Esophagus squamous epithelium (tissue), 5 donors: Measurements from ENCODE around the gene TRPC3. TPM values are rescaled to one million over a fixed set of nuclear protein-coding genes. Genes with fewer than 3 reads are reported as not detected.

Experiments used
- DNase-seq: peaks from one replicate; lab custom pipeline; 2025; lab: John Stamatoyannopoulos, UW
- H3K27ac ChIP-seq, 4 donors: fragments of 200-600 bp; sonication (generic); one replicate each; pipeline ENCODE4 v1.5.1; 2016 to 2019; ENCODE audit warnings: mild to moderate bottlenecking in 1 of 4
- H3K27me3 ChIP-seq, 4 donors: fragments of 200-600 bp; sonication (generic); 1 replicate in 3 of 4; 2 replicates in 1 of 4; pipeline versions ENCODE4 v1.5.1 to v1.6.0; 2017 to 2021; ENCODE audit warnings: antibody characterized with exemption in 1 of 4
- H3K36me3 ChIP-seq, 3 donors: fragments of 200-600 bp; sonication (generic); one replicate each; pipeline ENCODE4 v1.5.1; 2016 to 2019
- H3K4me1 ChIP-seq, 3 donors: fragments of 200-600 bp; sonication (generic); one replicate each; pipeline ENCODE4 v1.5.1; 2017 to 2019
- H3K4me3 ChIP-seq, 4 donors: fragments of 200-600 bp; sonication (generic); 1 replicate in 3 of 4; 2 replicates in 1 of 4; pipeline ENCODE4 v1.5.1; 2016 to 2019; ENCODE audit warnings: mild to moderate bottlenecking in 2 of 4, moderate library complexity in 1 of 4
- H3K9me3 ChIP-seq, 3 donors: fragments of 200-600 bp; sonication (generic); one replicate each; pipeline ENCODE4 v1.5.1; 2016 to 2019
- CTCF ChIP-seq, 6 experiments: fragments of 450-650 bp in 4 of 6; fragments of 200-600 bp in 2 of 6; sonication (generic) in 2 of 6; IDR thresholded peaks; one replicate each; pipeline ENCODE4 v1.5.1; 2016 to 2019; ENCODE audit warnings: antibody characterized with exemption in 6 of 6, mild to moderate bottlenecking in 4 of 6, moderate library complexity in 4 of 6
- POLR2A ChIP-seq, 4 donors: fragments of 450-650 bp; IDR thresholded peaks; one replicate each; pipeline ENCODE4 v1.6.1; 2017; ENCODE audit warnings: antibody characterized with exemption in 4 of 4, mild to moderate bottlenecking in 4 of 4, moderate library complexity in 3 of 4
- WGBS, 2 donors: methylation state at CpG; one replicate each; pipeline ENCODE4 v1.1.5; 2018; 5-methylcytosine and 5-hydroxymethylcytosine counted together
- intact Hi-C: fragments of 100-400 bp; cut with DNase I; formaldehyde crosslinking; loops from one replicate; pipeline ENCODE4 v1.15.0; 2022
- total RNA-seq, 4 donors: library from RNA; depleted of rRNA; stranded (reverse); fragments of >200 nt; gene quantifications; one replicate each; pipeline ENCODE4 v1.1.0, GENCODE V29; 2016
- donor health status: DM: yes; HTN: yes; CAD: no.

TRPC3 gene
- total RNA-seq, 4 donors from 2014 or later = 0.09 to 0.19 TPM; not detected in 2

GRCh38 chr4:121950680-121951520, 960 bp downstream of the TRPC3 start:
- no peak for TF ChIP-seq POLR2A (IDR thresholded peaks at IDR 0.05)
- TF ChIP-seq CTCF (IDR thresholded peaks at IDR 0.05) = no peak
- DNase-seq = no peak
- peaks cover 7 to 27% (median 10%) of the 10 kb centered on the region in 3 donors for H3K4me1 ChIP-seq
- intact Hi-C loops = no loop called here
- H3K9me3 ChIP-seq = no peaks in the 10 kb centered on the region
- H3K4me3 ChIP-seq = peak overlapping the region; percentile 40 to 71 (median 52)
- peaks cover 0 to 69% (median 6%) of the 10 kb centered on the region in 4 donors for H3K27me3 ChIP-seq
- peak overlapping the region in 1 of 4 donors; percentile 59 for H3K27ac ChIP-seq
- 0 to 1% methylated on average over 12 to 15 of the region's 76 CpGs for WGBS, 2 donors
- H3K36me3 ChIP-seq = no peaks in the 10 kb centered on the region

- WGBS, 2 donors = 0 to 2% methylated on average over 17 to 29 of the region's 34 CpGs
- Histone ChIP-seq H3K27ac (peak overlapping the region in 1 of 4 donors; percentile 59), H3K27me3 (peaks cover 0 to 69% (median 6%) of the 10 kb centered on the region in 4 donors), H3K36me3 (no peaks in the 10 kb centered on the region), H3K9me3 (no peaks in the 10 kb centered on the region), H3K4me1 (peaks cover 7 to 27% (median 10%) of the 10 kb centered on the region in 3 donors), H3K4me3 (peak overlapping the region; percentile 40 to 71 (median 52))
- intact Hi-C loops = no loop called here
- DNase-seq = no peak
- TF ChIP-seq POLR2A (IDR thresholded peaks at IDR 0.05) = no peak
- peak; percentile 40 to 60 (median 52) for TF ChIP-seq CTCF (IDR thresholded peaks at IDR 0.05)
Measured at GRCh38 chr4:121950212-121950679, 1.6 kb downstream of the TRPC3 start.

GRCh38 chr4:121946644-121947043, 5.2 kb downstream of the TRPC3 start:
- no peaks in the 10 kb centered on the region for H3K36me3 ChIP-seq
- H3K9me3 ChIP-seq = no peaks in the 10 kb centered on the region
- no peak for DNase-seq
- H3K4me3 ChIP-seq = no peak overlapping the region
- 75 to 82% methylated on average over 3 of the region's 3 CpGs for WGBS, 2 donors
- intact Hi-C loops = no loop called here
- peaks cover 0 to 63% (median 0%) of the 10 kb centered on the region in 4 donors for H3K27me3 ChIP-seq
- H3K4me1 ChIP-seq = peaks cover 4 to 19% (median 6%) of the 10 kb centered on the region in 3 donors
- TF ChIP-seq CTCF (IDR thresholded peaks at IDR 0.05) = no peak
- no peak for TF ChIP-seq POLR2A (IDR thresholded peaks at IDR 0.05)
- no peak overlapping the region for H3K27ac ChIP-seq

- Histone ChIP-seq H3K4me1 (no peaks in the 10 kb centered on the region), H3K27ac (no peak overlapping the region), H3K36me3 (no peaks in the 10 kb centered on the region), H3K27me3 (peaks cover 0 to 58% (median 0%) of the 10 kb centered on the region in 4 donors), H3K9me3 (no peaks in the 10 kb centered on the region), H3K4me3 (no peak overlapping the region)
- 54 to 65% methylated on average over 4 of the region's 4 CpGs for WGBS, 2 donors
- DNase-seq = no peak
- peak in 1 of 6 experiments; percentile 12 for TF ChIP-seq CTCF (IDR thresholded peaks at IDR 0.05)
- no peak for TF ChIP-seq POLR2A (IDR thresholded peaks at IDR 0.05)
- intact Hi-C loops = no loop called here
Measured at GRCh38 chr4:121943941-121944340, 7.9 kb downstream of the TRPC3 start.

- TF ChIP-seq CTCF (IDR thresholded peaks at IDR 0.05) (no peak), POLR2A (IDR thresholded peaks at IDR 0.05) (no peak)
- no peak overlapping the region for H3K4me3 ChIP-seq
- H3K27me3 ChIP-seq = peaks cover 0 to 50% (median 0%) of the 10 kb centered on the region in 4 donors
- no peak for DNase-seq
- H3K36me3 ChIP-seq = no peaks in the 10 kb centered on the region
- H3K4me1 ChIP-seq = no peaks in the 10 kb centered on the region
- intact Hi-C loops = no loop called here
- no peaks in the 10 kb centered on the region for H3K9me3 ChIP-seq
- WGBS, 2 donors = 26 to 41% methylated on average over 3 of the region's 3 CpGs
- no peak overlapping the region for H3K27ac ChIP-seq
Measured at GRCh38 chr4:121939690-121940089, 12.2 kb downstream of the TRPC3 start.
